ENCODE measurements around the gene AVEN.

Gene AVEN

DNA sequence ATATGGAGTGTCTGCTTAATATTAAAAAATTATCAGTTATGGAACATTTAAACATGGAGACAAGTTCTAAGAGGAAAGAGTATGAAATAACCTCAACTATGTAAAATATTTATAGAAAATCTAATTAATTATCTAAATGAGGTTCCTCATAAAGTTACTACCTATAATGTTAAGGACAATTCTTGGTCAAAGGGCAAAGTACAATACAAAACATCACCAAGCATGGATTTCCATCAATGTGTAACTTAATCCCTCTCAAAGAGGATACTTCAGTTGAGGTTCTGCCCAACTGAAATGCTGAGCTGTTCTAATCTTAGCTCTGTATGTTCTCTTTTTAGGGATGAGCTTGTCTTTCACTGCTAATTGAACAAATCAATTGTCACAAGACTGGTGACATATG lies 126.7 kb downstream of the AVEN start:
- H3K4me1 ChIP-seq (ENCODE audit: insufficient read depth, low read length): no peaks in the 10 kb centered on the region
- H3K9me3 ChIP-seq (ENCODE audit: low read length): no peaks in the 10 kb centered on the region
- no peak overlapping the region for H2AFZ ChIP-seq (ENCODE audit: low read depth, low read length)
- H3K36me3 ChIP-seq (ENCODE audit: insufficient read depth, low read length): no peaks in the 10 kb centered on the region
- no peak overlapping the region for H3K4me3 ChIP-seq (ENCODE audit: low read length)
- H3K27me3 ChIP-seq (ENCODE audit: insufficient read depth, low read length): no peaks in the 10 kb centered on the region

GRCh38 chr15:33910741-33911140 lies 128.3 kb downstream of the AVEN start:
- Histone ChIP-seq H3K27me3 (ENCODE audit: insufficient read depth, low read length) (no peaks in the 10 kb centered on the region), H3K4me1 (ENCODE audit: insufficient read depth, low read length) (no peaks in the 10 kb centered on the region), H3K9me3 (ENCODE audit: low read length) (no peaks in the 10 kb centered on the region), H3K36me3 (ENCODE audit: insufficient read depth, low read length) (no peaks in the 10 kb centered on the region), H3K4me3 (ENCODE audit: low read length) (no peak overlapping the region), H2AFZ (ENCODE audit: low read depth, low read length) (no peak overlapping the region)

DNA sequence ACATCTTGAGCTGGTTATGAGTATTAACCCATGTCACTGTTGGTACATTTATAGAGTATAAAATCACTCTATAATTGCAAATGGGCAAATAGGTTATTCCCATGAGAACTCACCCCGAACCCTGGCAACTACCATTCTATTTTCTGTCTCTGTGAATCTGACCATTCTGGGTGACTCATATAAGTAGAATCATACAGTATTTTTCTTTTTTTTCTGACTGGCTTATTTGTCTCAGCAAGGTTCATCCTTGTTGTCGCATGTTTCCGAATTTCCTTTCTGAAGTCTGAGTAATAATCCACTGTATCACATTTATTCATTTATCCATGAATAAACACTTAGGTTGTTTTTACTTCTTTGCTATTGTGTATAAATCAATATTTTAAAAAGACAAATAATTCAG lies 130.6 kb downstream of the AVEN start:
- no peaks in the 10 kb centered on the region for H3K9me3 ChIP-seq (ENCODE audit: low read length)
- H2AFZ ChIP-seq (ENCODE audit: low read depth, low read length): no peak overlapping the region
- H3K4me3 ChIP-seq (ENCODE audit: low read length): no peak overlapping the region
- no peaks in the 10 kb centered on the region for H3K4me1 ChIP-seq (ENCODE audit: insufficient read depth, low read length)
- H3K27me3 ChIP-seq (ENCODE audit: insufficient read depth, low read length): no peaks in the 10 kb centered on the region
- H3K36me3 ChIP-seq (ENCODE audit: insufficient read depth, low read length): no peaks in the 10 kb centered on the region

DNA sequence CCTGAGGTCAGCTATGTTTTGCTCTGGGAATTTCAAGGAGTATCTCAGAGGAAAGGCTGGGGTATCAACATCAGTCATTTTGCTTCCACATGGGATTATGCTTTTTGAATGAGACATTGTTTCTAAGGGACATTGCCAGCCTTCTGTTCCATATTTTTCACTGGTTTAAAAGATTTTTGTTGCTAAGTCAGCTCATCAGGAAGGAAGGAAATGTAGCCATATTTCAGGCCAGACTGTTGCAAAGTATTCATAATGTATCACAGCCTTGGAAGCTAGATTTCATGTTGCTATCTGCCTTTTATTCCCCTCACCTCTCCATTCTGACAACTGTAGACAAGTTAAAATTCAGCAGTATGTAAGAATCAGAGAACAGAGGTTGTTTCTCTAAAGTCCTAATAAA lies 131.7 kb downstream of the AVEN start:
- no peak overlapping the region for H3K4me3 ChIP-seq (ENCODE audit: low read length)
- no peaks in the 10 kb centered on the region for H3K36me3 ChIP-seq (ENCODE audit: insufficient read depth, low read length)
- no peaks in the 10 kb centered on the region for H3K4me1 ChIP-seq (ENCODE audit: insufficient read depth, low read length)
- H2AFZ ChIP-seq (ENCODE audit: low read depth, low read length): no peak overlapping the region
- H3K27me3 ChIP-seq (ENCODE audit: insufficient read depth, low read length): no peaks in the 10 kb centered on the region
- H3K9me3 ChIP-seq (ENCODE audit: low read length): no peaks in the 10 kb centered on the region

DNA sequence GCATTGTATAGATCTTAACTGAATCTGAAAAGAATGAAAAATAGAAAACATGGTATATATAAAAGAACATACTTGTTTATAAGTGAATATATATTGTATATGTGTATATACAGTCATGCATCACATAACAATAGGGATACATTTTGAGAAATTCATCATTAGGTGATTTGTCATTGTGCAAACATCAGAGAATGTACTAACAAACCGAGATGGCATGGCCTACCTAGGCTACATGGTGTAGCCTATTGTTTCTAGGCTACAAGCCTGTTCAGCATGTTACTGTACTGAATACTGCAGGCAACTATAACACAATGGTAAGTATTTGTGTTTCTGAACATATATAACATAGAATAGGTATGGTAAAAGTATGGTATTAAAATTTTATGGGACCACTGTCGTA lies 135.3 kb downstream of the AVEN start:
- Histone ChIP-seq H2AFZ (ENCODE audit: low read depth, low read length) (no peak overlapping the region), H3K9me3 (ENCODE audit: low read length) (no peaks in the 10 kb centered on the region), H3K36me3 (ENCODE audit: insufficient read depth, low read length) (no peaks in the 10 kb centered on the region), H3K4me3 (ENCODE audit: low read length) (no peak overlapping the region), H3K27me3 (ENCODE audit: insufficient read depth, low read length) (no peaks in the 10 kb centered on the region), H3K4me1 (ENCODE audit: insufficient read depth, low read length) (no peaks in the 10 kb centered on the region)

GRCh38 chr15:33902043-33902442 lies 137.0 kb downstream of the AVEN start:
- H3K4me1 ChIP-seq (ENCODE audit: insufficient read depth, low read length): no peaks in the 10 kb centered on the region
- no peaks in the 10 kb centered on the region for H3K27me3 ChIP-seq (ENCODE audit: insufficient read depth, low read length)
- H3K9me3 ChIP-seq (ENCODE audit: low read length): no peaks in the 10 kb centered on the region
- H2AFZ ChIP-seq (ENCODE audit: low read depth, low read length): no peak overlapping the region
- H3K36me3 ChIP-seq (ENCODE audit: insufficient read depth, low read length): no peaks in the 10 kb centered on the region
- H3K4me3 ChIP-seq (ENCODE audit: low read length): no peak overlapping the region

GRCh38 chr15:33894193-33894592 lies 144.8 kb downstream of the AVEN start:
- Histone ChIP-seq H3K27me3 (ENCODE audit: insufficient read depth, low read length) (no peaks in the 10 kb centered on the region), H3K4me3 (ENCODE audit: low read length) (no peak overlapping the region), H3K36me3 (ENCODE audit: insufficient read depth, low read length) (no peaks in the 10 kb centered on the region), H3K9me3 (ENCODE audit: low read length) (no peaks in the 10 kb centered on the region), H2AFZ (ENCODE audit: low read depth, low read length) (no peak overlapping the region), H3K4me1 (ENCODE audit: insufficient read depth, low read length) (no peaks in the 10 kb centered on the region)

DNA sequence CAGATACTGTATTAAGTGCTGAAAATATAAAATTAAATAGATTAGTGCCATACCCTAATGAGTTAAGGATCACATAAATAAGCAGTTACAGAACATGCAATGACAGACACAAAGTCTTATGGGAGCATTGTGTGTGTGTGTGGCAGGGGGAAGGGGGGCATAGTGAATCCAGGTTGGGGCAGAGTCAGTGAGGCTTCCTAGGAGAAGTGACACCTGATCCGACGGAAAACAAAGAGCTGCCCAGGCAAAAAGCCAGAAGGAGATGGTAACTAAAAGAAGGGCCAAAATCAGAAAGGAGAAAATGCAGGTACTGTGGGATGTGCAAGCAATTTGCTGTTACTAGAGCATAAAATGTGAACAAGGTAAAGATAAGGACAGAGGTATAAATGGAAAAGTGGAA lies 150.8 kb downstream of the AVEN start:
- H3K4me3 ChIP-seq (ENCODE audit: low read length): no peak overlapping the region
- no peaks in the 10 kb centered on the region for H3K9me3 ChIP-seq (ENCODE audit: low read length)
- H2AFZ ChIP-seq (ENCODE audit: low read depth, low read length): no peak overlapping the region
- no peaks in the 10 kb centered on the region for H3K36me3 ChIP-seq (ENCODE audit: insufficient read depth, low read length)
- peaks cover 3% of the 10 kb centered on the region for H3K4me1 ChIP-seq (ENCODE audit: insufficient read depth, low read length)
- H3K27me3 ChIP-seq (ENCODE audit: insufficient read depth, low read length): no peaks in the 10 kb centered on the region

GRCh38 chr15:33882921-33883320 lies 156.1 kb downstream of the AVEN start:
- Histone ChIP-seq H3K9me3 (ENCODE audit: low read length) (no peaks in the 10 kb centered on the region), H3K27me3 (ENCODE audit: insufficient read depth, low read length) (no peaks in the 10 kb centered on the region), H3K36me3 (ENCODE audit: insufficient read depth, low read length) (no peaks in the 10 kb centered on the region), H3K4me1 (ENCODE audit: insufficient read depth, low read length) (peaks cover 3% of the 10 kb centered on the region), H3K4me3 (ENCODE audit: low read length) (no peak overlapping the region), H2AFZ (ENCODE audit: low read depth, low read length) (no peak overlapping the region)

DNA sequence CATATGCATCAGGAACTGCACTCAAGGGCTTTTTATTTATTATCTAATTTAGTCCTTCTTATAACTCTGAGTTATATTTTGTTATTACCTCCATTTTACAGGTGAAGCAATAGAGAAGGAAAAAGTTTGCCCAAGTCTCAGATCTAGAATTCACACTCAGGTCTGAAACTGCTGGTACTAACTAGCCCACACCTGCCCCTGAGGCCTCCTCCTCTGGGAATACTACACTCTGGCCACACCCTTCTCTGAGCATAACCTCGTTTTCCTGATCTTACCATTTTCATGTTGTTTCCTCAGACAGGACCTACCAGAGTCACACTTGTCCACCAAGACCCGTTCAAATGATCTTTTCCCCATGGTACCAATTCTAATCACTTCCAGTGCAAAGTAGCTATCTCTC lies 164.8 kb downstream of the AVEN start:
- no peak overlapping the region for H3K4me3 ChIP-seq (ENCODE audit: low read length)

DNA sequence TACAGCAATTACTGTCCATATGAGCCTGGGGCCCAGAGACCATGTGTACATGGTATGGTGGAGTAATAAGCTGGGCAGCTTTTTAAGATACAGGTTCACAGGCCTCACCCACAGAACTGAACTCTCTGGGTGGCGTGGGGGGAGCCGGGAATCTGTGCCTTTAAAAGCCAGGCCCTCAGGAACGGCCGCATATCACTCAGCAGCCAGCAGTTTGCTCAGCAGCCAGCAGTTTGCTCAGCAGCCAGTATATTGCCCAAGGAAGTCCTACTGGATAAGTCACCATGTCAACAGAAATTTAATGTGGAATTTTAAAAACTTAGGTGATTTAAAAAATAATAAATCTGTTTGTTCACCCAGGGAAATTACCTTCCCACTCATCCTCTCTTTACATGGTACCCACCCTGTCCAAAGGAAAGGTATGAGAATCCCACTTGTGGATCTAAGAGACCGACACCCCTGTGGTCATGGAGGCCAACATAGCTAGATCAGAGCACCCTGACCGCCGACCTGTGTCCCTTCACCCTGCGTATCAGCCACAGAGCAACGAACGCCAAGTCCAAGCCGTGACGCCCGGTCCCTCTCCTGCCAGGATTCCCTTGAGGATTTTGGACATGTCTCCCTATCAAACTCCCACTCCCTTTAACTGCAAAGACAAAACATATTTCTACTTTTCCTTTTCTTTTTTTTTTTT lies 166.4 kb downstream of the AVEN start:
- no peak overlapping the region for H3K4me3 ChIP-seq (ENCODE audit: low read length)
- H3K4me1 ChIP-seq (ENCODE audit: insufficient read depth, low read length): no peaks in the 10 kb centered on the region
- no peaks in the 10 kb centered on the region for H3K36me3 ChIP-seq (ENCODE audit: insufficient read depth, low read length)
- no peaks in the 10 kb centered on the region for H3K9me3 ChIP-seq (ENCODE audit: low read length)
- H2AFZ ChIP-seq (ENCODE audit: low read depth, low read length): no peak overlapping the region
- no peaks in the 10 kb centered on the region for H3K27me3 ChIP-seq (ENCODE audit: insufficient read depth, low read length)

More for the DNA sequence above, 164.8 kb downstream of the AVEN start:
- no peaks in the 10 kb centered on the region for H3K9me3 ChIP-seq (ENCODE audit: low read length)
- H2AFZ ChIP-seq (ENCODE audit: low read depth, low read length): no peak overlapping the region
- H3K27me3 ChIP-seq (ENCODE audit: insufficient read depth, low read length): no peaks in the 10 kb centered on the region
- no peaks in the 10 kb centered on the region for H3K36me3 ChIP-seq (ENCODE audit: insufficient read depth, low read length)
- H3K4me1 ChIP-seq (ENCODE audit: insufficient read depth, low read length): no peaks in the 10 kb centered on the region

DNA sequence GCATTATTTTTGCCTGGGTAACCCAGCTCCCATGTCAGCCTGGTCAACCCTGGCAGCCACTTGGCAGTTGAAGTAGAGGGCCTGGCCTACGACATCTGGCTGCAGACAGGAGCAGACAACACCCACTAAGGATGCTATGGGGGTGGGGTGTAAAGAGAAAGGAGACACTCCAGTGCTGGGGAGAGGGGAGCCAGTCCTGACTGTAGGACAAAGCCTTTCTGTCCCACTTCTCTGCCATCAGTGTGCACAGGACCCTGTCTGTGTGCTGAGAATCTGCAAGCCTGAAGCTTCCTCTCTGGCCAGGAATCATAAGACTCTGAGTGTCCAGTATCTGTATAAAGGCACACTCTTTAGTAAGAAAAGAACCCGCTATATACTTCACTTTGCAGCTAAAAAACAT lies 167.0 kb downstream of the AVEN start:
- no peaks in the 10 kb centered on the region for H3K27me3 ChIP-seq (ENCODE audit: insufficient read depth, low read length)
- no peaks in the 10 kb centered on the region for H3K4me1 ChIP-seq (ENCODE audit: insufficient read depth, low read length)

DNA sequence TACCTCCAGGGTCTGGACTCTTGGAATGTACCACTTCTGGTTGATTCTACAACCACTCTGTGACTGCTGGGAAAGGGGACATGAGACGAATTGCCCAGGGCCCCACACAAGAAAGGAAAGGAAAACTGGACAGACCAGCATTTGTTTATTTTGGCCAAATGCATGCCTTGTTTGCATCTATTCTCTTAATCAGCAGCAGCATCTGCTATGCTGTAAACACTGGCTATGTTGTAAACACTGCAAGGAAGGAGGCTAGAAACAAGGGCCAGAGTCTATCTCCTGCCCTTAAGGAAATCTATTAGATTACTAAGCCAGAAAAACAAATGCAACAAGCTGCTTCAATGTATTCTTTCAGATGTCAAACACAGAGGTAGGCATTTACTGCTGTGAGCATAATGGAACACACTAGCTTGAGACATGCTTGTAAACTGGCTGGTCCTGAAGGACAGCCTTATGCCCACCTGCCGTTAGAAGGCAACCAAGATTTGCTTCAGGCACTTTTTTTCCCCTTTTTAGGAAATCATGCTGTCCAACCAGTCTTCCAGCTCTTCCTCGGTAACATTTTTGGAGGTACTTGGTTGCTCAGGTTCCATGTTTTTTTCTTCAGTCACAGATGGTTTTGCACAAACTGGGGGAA lies 172.8 kb downstream of the AVEN start:
- Histone ChIP-seq H3K4me3 (ENCODE audit: low read length) (no peak overlapping the region), H3K27me3 (ENCODE audit: insufficient read depth, low read length) (no peaks in the 10 kb centered on the region), H3K9me3 (ENCODE audit: low read length) (no peaks in the 10 kb centered on the region), H3K36me3 (ENCODE audit: insufficient read depth, low read length) (no peaks in the 10 kb centered on the region), H3K4me1 (ENCODE audit: insufficient read depth, low read length) (no peaks in the 10 kb centered on the region), H2AFZ (ENCODE audit: low read depth, low read length) (no peak overlapping the region)

More for the DNA sequence above, 167.0 kb downstream of the AVEN start:
- no peak overlapping the region for H2AFZ ChIP-seq (ENCODE audit: low read depth, low read length)
- H3K4me3 ChIP-seq (ENCODE audit: low read length): no peak overlapping the region
- no peaks in the 10 kb centered on the region for H3K9me3 ChIP-seq (ENCODE audit: low read length)
- H3K36me3 ChIP-seq (ENCODE audit: insufficient read depth, low read length): no peaks in the 10 kb centered on the region

GRCh38 chr15:33865416-33865815 lies 173.6 kb downstream of the AVEN start:
- H3K36me3 ChIP-seq (ENCODE audit: insufficient read depth, low read length): no peaks in the 10 kb centered on the region
- no peak overlapping the region for H2AFZ ChIP-seq (ENCODE audit: low read depth, low read length)
- no peaks in the 10 kb centered on the region for H3K4me1 ChIP-seq (ENCODE audit: insufficient read depth, low read length)

More at GRCh38 chr15:33865416-33865815, 173.6 kb downstream of the AVEN start:
- Histone ChIP-seq H3K4me3 (ENCODE audit: low read length) (no peak overlapping the region), H3K27me3 (ENCODE audit: insufficient read depth, low read length) (no peaks in the 10 kb centered on the region), H3K9me3 (ENCODE audit: low read length) (no peaks in the 10 kb centered on the region)

Data from neuron (in vitro differentiated cells).